Suprapubic skin (tissue), 4 donors: ENCODE measurements around the gene ARMH3.

ENCODE experiments used
- CTCF ChIP-seq, 2 donors: fragments of 200-600 bp in 1 of 2; fragments of 450-650 bp in 1 of 2; sonication (generic) in 1 of 2; IDR thresholded peaks; one replicate each; pipeline ENCODE4 v1.5.1; 2016 to 2019; ENCODE audit warnings: antibody characterized with exemption in 2 of 2, mild to moderate bottlenecking in 1 of 2, moderate library complexity in 1 of 2
- EP300 ChIP-seq: sonication (generic); formaldehyde crosslinking; IDR thresholded peaks from one replicate; pipeline ENCODE4 v1.6.1; 2017; ENCODE audit warnings: antibody characterized with exemption
- POLR2A ChIP-seq, 2 donors: fragments of 450-650 bp; IDR thresholded peaks; one replicate each; pipeline ENCODE4 v1.6.1; 2017; ENCODE audit warnings: antibody characterized with exemption in 2 of 2, mild to moderate bottlenecking in 2 of 2, moderate library complexity in 2 of 2
- POLR2AphosphoS5 ChIP-seq, 3 donors: sonication (generic); formaldehyde crosslinking; IDR thresholded peaks; one replicate each; pipeline ENCODE4 v1.6.1; 2017; ENCODE audit warnings: antibody characterized with exemption in 3 of 3

GRCh38 chr10:101888251-101888949, 167.6 kb downstream of the ARMH3 start:
- TF ChIP-seq CTCF (IDR thresholded peaks at IDR 0.05), result no peak
- no peak for TF ChIP-seq POLR2A (IDR thresholded peaks at IDR 0.05)
- TF ChIP-seq POLR2AphosphoS5 (IDR thresholded peaks at IDR 0.05), result no peak
- no peak for TF ChIP-seq EP300
